Fibroblast of skin of left quadriceps (primary cell): ENCODE measurements around the gene TTC9B.
"Not testable (repeated sequence)": the region's sequence is repeated elsewhere in the genome, so short reads cannot be mapped to it uniquely, and the experiment has no call there.

ENCODE experiments used
- DNase-seq, 2 experiments: peaks; one replicate each; pipeline ENCODE4 v3.0.0-alpha.2; 2013; ENCODE audit warnings: low read depth in 2 of 2

TTC9B gene

GRCh38 chr19:40232949-40233810, 15.0 kb upstream of the TTC9B start:
- no peak for DNase-seq

GRCh38 chr19:40232479-40232878, 14.3 kb upstream of the TTC9B start:
- DNase-seq = no peak

GRCh38 chr19:40231544-40232424, 13.6 kb upstream of the TTC9B start:
- no peak for DNase-seq

GRCh38 chr19:40231057-40231456, 12.9 kb upstream of the TTC9B start:
- DNase-seq = no peak

- no peak for DNase-seq
Measured at GRCh38 chr19:40229926-40230417, 11.8 kb upstream of the TTC9B start.

- DNase-seq = no peak
Measured at GRCh38 chr19:40229484-40229883, 11.3 kb upstream of the TTC9B start.

- DNase-seq = no peak
Measured at GRCh38 chr19:40228863-40229262, 10.7 kb upstream of the TTC9B start.

- no peak for DNase-seq
Measured at GRCh38 chr19:40228346-40228745, 10.2 kb upstream of the TTC9B start.

GRCh38 chr19:40225440-40226305, 7.5 kb upstream of the TTC9B start:
- DNase-seq = no peak

- DNase-seq = no peak
Measured at GRCh38 chr19:40224342-40225150, 6.4 kb upstream of the TTC9B start.

- DNase-seq = no peak
Measured at GRCh38 chr19:40223135-40223822, 5.1 kb upstream of the TTC9B start.

GRCh38 chr19:40221858-40222619, 3.9 kb upstream of the TTC9B start:
- peak; percentile 77 to 79 for DNase-seq

GRCh38 chr19:40220674-40221073, 2.5 kb upstream of the TTC9B start:
- DNase-seq = no peak

GRCh38 chr19:40219721-40220276, 1.6 kb upstream of the TTC9B start:
- DNase-seq = peak in 1 of 2 experiments; percentile 7

GRCh38 chr19:40219029-40219428, 845 bp upstream of the TTC9B start:
- not testable (repeated sequence) for DNase-seq

- DNase-seq = no peak
Measured at GRCh38 chr19:40217027-40217810, 965 bp downstream of the TTC9B start.

- no peak for DNase-seq
Measured at GRCh38 chr19:40216777-40217026, 1.5 kb downstream of the TTC9B start.

- no peak for DNase-seq
Measured at GRCh38 chr19:40216013-40216776, 2.0 kb downstream of the TTC9B start.
